IMR-90 (cell line): ENCODE results near the gene MINDY1. TPM values are rescaled to one million over a fixed set of nuclear protein-coding genes. Genes with fewer than 3 reads are reported as not detected.
A peak's percentile ranks its signal among the peaks of the same experiment; 100 is the strongest.

ENCODE experiments used
- ATAC-seq: fragments of 200-7000 bp; cut with Tn5 transposase; 2 replicates; pipeline ENCODE4 v1.9.1; 2020; ENCODE audit warnings: low read depth, mild to moderate bottlenecking, moderate library complexity
- BruUV-seq: library from RNA; stranded (reverse); fragments of 400-500 nt; replicated peaks from 2 replicates; lab custom pipeline; 2021; lab: Mats Ljungman, UMichigan
- CTCF ChIA-PET: fragments of 300-600 bp; formaldehyde crosslinking; extraction: SDS; loops from one replicate; lab custom pipeline; 2021; ENCODE audit warnings: antibody characterized with exemption; lab: Yijun Ruan, JAX
- POLR2A ChIA-PET: fragments of 300-600 bp; sonication (Branson Sonifier 250); formaldehyde crosslinking; loops from one replicate; lab custom pipeline; 2022; ENCODE audit warnings: antibody characterized with exemption; ENCODE audit not compliant: unreplicated experiment; lab: Charles Lee
- DNase-seq: peaks from one replicate; pipeline ENCODE4 v3.0.0; 2013
- H2AFZ ChIP-seq: replicated peaks from 2 replicates; pipeline ENCODE3; 2013; ENCODE audit warnings: low read length, mild to moderate bottlenecking; ENCODE audit not compliant: poor library complexity
- H2AK5ac ChIP-seq: 2 replicates; pipeline ENCODE4 v1.6.1; 2013; ENCODE audit warnings: low read depth, low read length, inconsistent platforms
- H2AK9ac ChIP-seq: replicated peaks from 2 replicates; pipeline ENCODE3; 2013; ENCODE audit warnings: mild to moderate bottlenecking, low read depth, low read length, moderate library complexity; ENCODE audit not compliant: poor library complexity
- H2BK120ac ChIP-seq: 2 replicates; pipeline ENCODE4 v1.6.1; 2013; ENCODE audit warnings: low read depth, low read length, inconsistent platforms
- H2BK15ac ChIP-seq: 3 replicates; pipeline ENCODE4 v1.6.1; 2013; ENCODE audit warnings: low read depth, low read length, inconsistent platforms
- H2BK20ac ChIP-seq: 2 replicates; pipeline ENCODE4 v1.6.1; 2013; ENCODE audit warnings: low read depth, mild to moderate bottlenecking, inconsistent platforms, low read length, moderate library complexity
- H2BK5ac ChIP-seq: 2 replicates; pipeline ENCODE4 v1.6.1; 2013; ENCODE audit warnings: mild to moderate bottlenecking, low read depth, low read length, inconsistent platforms; ENCODE audit not compliant: poor library complexity, severe bottlenecking
- H3K14ac ChIP-seq: replicated peaks from 2 replicates; pipeline ENCODE4 v1.6.1; 2013; ENCODE audit warnings: low read depth, low read length, inconsistent platforms
- H3K18ac ChIP-seq: 2 replicates; pipeline ENCODE4 v1.6.1; 2013; ENCODE audit warnings: low read depth, low read length, control low read depth
- H3K23ac ChIP-seq: 2 replicates; pipeline ENCODE4 v1.6.1; 2013; ENCODE audit warnings: low read depth, low read length, inconsistent platforms
- H3K27ac ChIP-seq: 2 replicates; pipeline ENCODE4 v1.5.1; 2013; ENCODE audit warnings: mild to moderate bottlenecking, control low read depth, low read length; ENCODE audit not compliant: insufficient read depth
- H3K27me3 ChIP-seq: 2 replicates; pipeline ENCODE4 v1.6.1; 2013; ENCODE audit warnings: low read length; ENCODE audit not compliant: control insufficient read depth, insufficient read depth
- H3K36me3 ChIP-seq: 2 replicates; pipeline ENCODE4 v1.6.1; 2013; ENCODE audit warnings: low read length, mixed read lengths; ENCODE audit not compliant: control insufficient read depth, insufficient read depth
- H3K4ac ChIP-seq: 2 replicates; pipeline ENCODE4 v1.6.1; 2013; ENCODE audit warnings: low read depth, low read length, inconsistent platforms
- H3K4me1 ChIP-seq: 2 replicates; pipeline ENCODE4 v1.6.1; 2013; ENCODE audit warnings: low read length, mixed read lengths; ENCODE audit not compliant: control insufficient read depth, insufficient read depth
- H3K4me2 ChIP-seq: 2 replicates; pipeline ENCODE4 v1.6.1; 2013; ENCODE audit warnings: low read depth, mild to moderate bottlenecking, control low read depth, low read length, moderate library complexity
- H3K4me3 ChIP-seq: 2 replicates; pipeline ENCODE4 v1.5.1; 2013; ENCODE audit warnings: low read depth, mild to moderate bottlenecking, control low read depth, low read length, moderate library complexity; ENCODE audit not compliant: insufficient read depth
- H3K56ac ChIP-seq: 2 replicates; pipeline ENCODE4 v1.6.1; 2013; ENCODE audit warnings: low read length, inconsistent platforms; ENCODE audit not compliant: insufficient read depth; ENCODE audit errors: extremely low read depth
- H3K79me1 ChIP-seq, 2 experiments: 2 replicates each; pipeline ENCODE4 v1.6.1; 2013; ENCODE audit warnings: low read length in 2 of 2, inconsistent platforms in 1 of 2, low read depth in 1 of 2
- H3K9ac ChIP-seq: 2 replicates; pipeline ENCODE4 v1.6.1; 2013; ENCODE audit warnings: low read depth, low read length, control low read depth
- H3K9me1 ChIP-seq: 2 replicates; pipeline ENCODE4 v1.6.1; 2013; ENCODE audit warnings: low read length, inconsistent platforms; ENCODE audit not compliant: insufficient read depth
- H3K9me3 ChIP-seq: 2 replicates; pipeline ENCODE4 v1.6.1; 2013; ENCODE audit warnings: low read length; ENCODE audit not compliant: control insufficient read depth, insufficient read depth
- H4K20me1 ChIP-seq: 2 replicates; pipeline ENCODE4 v1.6.1; 2013; ENCODE audit warnings: low read length, inconsistent platforms; ENCODE audit not compliant: insufficient read depth
- H4K5ac ChIP-seq: 2 replicates; pipeline ENCODE4 v1.6.1; 2013; ENCODE audit warnings: mild to moderate bottlenecking, low read depth, low read length, control low read depth
- H4K8ac ChIP-seq, 2 experiments: 2 replicates each; pipeline ENCODE4 v1.6.1; 2013; ENCODE audit warnings: low read depth in 2 of 2, low read length in 2 of 2, control low read depth in 1 of 2, inconsistent platforms in 1 of 2
- H4K91ac ChIP-seq: 2 replicates; pipeline ENCODE4 v1.6.1; 2013; ENCODE audit warnings: low read depth, low read length, inconsistent platforms; ENCODE audit not compliant: insufficient read depth
- BHLHE40 ChIP-seq: fragments of 150-350 bp; IDR thresholded peaks from 2 replicates; pipeline ENCODE4 v1.6.1; 2016; ENCODE audit warnings: mild to moderate bottlenecking, low read depth, low read length
- CEBPB ChIP-seq: IDR thresholded peaks from 2 replicates; pipeline ENCODE4 v1.6.1; 2012; ENCODE audit warnings: low read depth, low read length, improper control_type of control experiment
- CHD1 ChIP-seq: IDR thresholded peaks from 2 replicates; pipeline ENCODE4 v1.6.1; 2012; ENCODE audit warnings: low read depth, low read length, improper control_type of control experiment
- CTCF ChIP-seq: conservative IDR thresholded peaks from 2 replicates; pipeline ENCODE4 v1.5.1; 2012; ENCODE audit warnings: mild to moderate bottlenecking, low read depth, low read length, improper control_type of control experiment
- FOS ChIP-seq: fragments of 150-350 bp; IDR thresholded peaks from 2 replicates; pipeline ENCODE4 v1.6.1; 2016; ENCODE audit warnings: low read depth, low read length
- MAFK ChIP-seq: IDR thresholded peaks from 2 replicates; pipeline ENCODE4 v1.6.1; 2012; ENCODE audit warnings: low read depth, low read length, improper control_type of control experiment
- MAZ ChIP-seq: IDR thresholded peaks from 2 replicates; pipeline ENCODE4 v1.6.1; 2012; ENCODE audit warnings: low read depth, mild to moderate bottlenecking, low read length, improper control_type of control experiment, moderate library complexity, borderline replicate concordance
- MXI1 ChIP-seq: IDR thresholded peaks from 2 replicates; pipeline ENCODE4 v1.6.1; 2012; ENCODE audit warnings: low read depth, mild to moderate bottlenecking, low read length, moderate library complexity, borderline replicate concordance
- NFE2L2 ChIP-seq: fragments of 150-350 bp; IDR thresholded peaks from 2 replicates; pipeline ENCODE4 v1.6.1; 2016; ENCODE audit warnings: low read depth, mild to moderate bottlenecking, low read length
- RCOR1 ChIP-seq: IDR thresholded peaks from 2 replicates; pipeline ENCODE4 v1.6.1; 2012; ENCODE audit warnings: mild to moderate bottlenecking, low read length, improper control_type of control experiment; ENCODE audit not compliant: insufficient replicate concordance
- RFX5 ChIP-seq: IDR thresholded peaks from 2 replicates; pipeline ENCODE4 v1.8.0; 2012; ENCODE audit warnings: low read depth, mild to moderate bottlenecking, low read length, moderate library complexity
- SMC3 ChIP-seq: fragments of 150-350 bp; IDR thresholded peaks from 2 replicates; pipeline ENCODE4 v1.6.1; 2016; ENCODE audit warnings: low read depth, mild to moderate bottlenecking, antibody characterized with exemption, low read length, moderate library complexity
- WGBS, 2 experiments: methylation state at CpG; one replicate each; pipeline versions ENCODE4 v1.1.5 to v1.1.7; 2013; ENCODE audit warnings: missing lambda C conversion rate in 2 of 2; ENCODE audit not compliant: insufficient read length in 1 of 2; ENCODE audit errors: extremely low coverage in 2 of 2; 5-methylcytosine and 5-hydroxymethylcytosine counted together
- dilution Hi-C: fragments of 300-500 bp; cut with HindIII; formaldehyde crosslinking; loops from one replicate; pipeline ENCODE4 v1.14.3; 2018; ENCODE audit warnings: low sequenced_read_pairs; ENCODE audit not compliant: unreplicated experiment
- in situ Hi-C: fragments of 300-500 bp; cut with MboI; formaldehyde crosslinking; loops from 3 replicates; pipeline ENCODE4 v1.14.3; 2019; ENCODE audit warnings: low sequenced_read_pairs, inconsistent platforms, mixed read lengths
- intact Hi-C: fragments of 100-400 bp; cut with micrococcal nuclease; formaldehyde crosslinking; loops from 2 replicates; pipeline ENCODE4 v1.10.0; 2022
- polyA plus RNA-seq, 3 experiments: library from polyadenylated mRNA; depleted of rRNA; stranded (reverse); fragments of >200 nt; gene quantifications; 2 replicates each; pipeline ENCODE4 v1.2.3, GENCODE V29; 2012; ENCODE audit warnings: low replicate concordance in 1 of 3
- total RNA-seq: library from RNA; depleted of rRNA; stranded (reverse); fragments of >200 nt; gene quantifications from 2 replicates; pipeline ENCODE4 v1.2.3, GENCODE V29; 2012
- TF ChIP-seq, protein P1 (sequence below): fragments of 150-350 bp; IDR thresholded peaks from 2 replicates; pipeline ENCODE4 v1.6.1; 2016; ENCODE audit warnings: low read depth, mild to moderate bottlenecking, low read length, moderate library complexity, borderline replicate concordance
- TF ChIP-seq, protein P2 (sequence below): fragments of 150-350 bp; IDR thresholded peaks from 2 replicates; pipeline ENCODE4 v1.6.1; 2017; ENCODE audit warnings: mild to moderate bottlenecking, antibody characterized with exemption, low read length, low read depth

Gene MINDY1
- total and polyA plus RNA-seq, 2 of the 4 experiments (the other 2 are of a cell fraction) = 6.6 to 7.3 TPM

DNA sequence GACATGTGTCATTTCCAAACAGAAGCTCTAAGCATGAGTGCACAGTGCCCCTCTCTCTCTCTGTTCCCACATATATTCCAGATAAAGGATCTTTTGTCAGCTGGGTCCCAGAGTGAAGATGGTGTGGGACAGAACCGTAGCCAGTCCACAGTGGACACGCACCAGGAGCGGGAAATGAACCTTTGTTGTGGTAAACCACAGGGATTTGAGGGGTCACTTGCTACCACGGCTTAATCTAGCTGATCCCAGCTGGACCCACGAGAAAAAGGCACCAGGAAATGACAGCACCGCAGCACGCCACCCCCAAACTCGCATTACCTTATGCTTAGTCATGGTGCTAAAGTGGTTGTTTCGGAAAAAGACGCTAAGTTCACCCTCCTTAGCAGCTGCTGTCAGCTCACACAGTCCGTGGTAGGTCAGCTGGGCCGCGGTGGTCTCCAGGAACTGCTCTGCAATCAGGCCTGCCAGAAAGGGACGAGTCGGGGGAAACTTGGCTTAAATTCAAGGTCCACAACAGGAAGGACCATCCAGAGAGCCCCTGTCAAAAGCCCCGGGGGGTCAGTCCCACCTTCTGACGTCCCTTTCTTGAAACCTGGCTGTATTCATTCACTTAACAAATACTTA, 7.5 kb downstream of the MINDY1 start:
- peak overlapping the region; percentile 71; the same call in 1 of the 2 replicates for H3K14ac ChIP-seq
- H3K18ac ChIP-seq = peak overlapping the region; percentile 41; the same call in 1 of the 2 replicates
- H2BK5ac ChIP-seq = peak overlapping the region; percentile 51
- peak overlapping the region; percentile 79; the same call in 1 of the 2 replicates for H2BK20ac ChIP-seq
- DNase-seq = peak; percentile 87
- no peak overlapping the region for H3K56ac ChIP-seq
- ChIA-PET POLR2A (no interaction called here), CTCF (no interaction called here)
- H3K9ac ChIP-seq = no peak overlapping the region
- no peak overlapping the region for H3K4me3 ChIP-seq
- peak overlapping the region; percentile 49 for H4K91ac ChIP-seq
- H2BK15ac ChIP-seq = peak overlapping the region; percentile 64; the same call in 1 of the 3 replicates
- H4K20me1 ChIP-seq = no peaks in the 10 kb centered on the region
- no peaks in the 10 kb centered on the region for H3K27me3 ChIP-seq
- TF ChIP-seq MAFK (0 out of 2 replicates have a peak, but pooled peaks have one; percentile 19), FOS (0 out of 2 replicates have a peak, but pooled peaks have one; percentile 22), RCOR1 (peak; percentile 28), BHLHE40 (peak; percentile 51), CTCF (no peak), RFX5 (no peak), SMC3 (no peak), CEBPB (no peak), CHD1 (no peak), MAZ (no peak), NFE2L2 (peak; percentile 91), MXI1 (no peak)
- TF ChIP-seq, protein P1, sequence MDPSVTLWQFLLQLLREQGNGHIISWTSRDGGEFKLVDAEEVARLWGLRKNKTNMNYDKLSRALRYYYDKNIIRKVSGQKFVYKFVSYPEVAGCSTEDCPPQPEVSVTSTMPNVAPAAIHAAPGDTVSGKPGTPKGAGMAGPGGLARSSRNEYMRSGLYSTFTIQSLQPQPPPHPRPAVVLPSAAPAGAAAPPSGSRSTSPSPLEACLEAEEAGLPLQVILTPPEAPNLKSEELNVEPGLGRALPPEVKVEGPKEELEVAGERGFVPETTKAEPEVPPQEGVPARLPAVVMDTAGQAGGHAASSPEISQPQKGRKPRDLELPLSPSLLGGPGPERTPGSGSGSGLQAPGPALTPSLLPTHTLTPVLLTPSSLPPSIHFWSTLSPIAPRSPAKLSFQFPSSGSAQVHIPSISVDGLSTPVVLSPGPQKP = no peak
- TF ChIP-seq, protein P2, sequence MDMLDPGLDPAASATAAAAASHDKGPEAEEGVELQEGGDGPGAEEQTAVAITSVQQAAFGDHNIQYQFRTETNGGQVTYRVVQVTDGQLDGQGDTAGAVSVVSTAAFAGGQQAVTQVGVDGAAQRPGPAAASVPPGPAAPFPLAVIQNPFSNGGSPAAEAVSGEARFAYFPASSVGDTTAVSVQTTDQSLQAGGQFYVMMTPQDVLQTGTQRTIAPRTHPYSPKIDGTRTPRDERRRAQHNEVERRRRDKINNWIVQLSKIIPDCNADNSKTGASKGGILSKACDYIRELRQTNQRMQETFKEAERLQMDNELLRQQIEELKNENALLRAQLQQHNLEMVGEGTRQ = no peak; the same call in 1 of the 2 replicates
- no peaks in the 10 kb centered on the region for H3K9me3 ChIP-seq
- dilution Hi-C loops = no loop called here
- BruUV-seq = no TSS peak
- peak overlapping the region; percentile 65 for H2BK120ac ChIP-seq
- H2AK5ac ChIP-seq = peak overlapping the region; percentile 59; the same call in 1 of the 2 replicates
- H4K5ac ChIP-seq = peak overlapping the region; percentile 17; the same call in 1 of the 2 replicates
- ATAC-seq = peak; percentile 48
- intact Hi-C loops = no loop called here
- no peak overlapping the region for H2AK9ac ChIP-seq
- no peak overlapping the region for H3K4me2 ChIP-seq
- peaks cover 6% of the 10 kb centered on the region for H3K4me1 ChIP-seq
- in situ Hi-C loops = no loop called here
- peak overlapping the region; percentile 5 to 69; a peak in 2 of 4 replicates for H4K8ac ChIP-seq
- whole genome bisulfite sequencing, 2 experiments = 59% methylated on average over 7 of the region's 17 CpGs; no CpG with 5 or more reads in 1 of the 2 experiments
- H3K27ac ChIP-seq = no peak overlapping the region
- H3K9me1 ChIP-seq = peaks cover 8% of the 10 kb centered on the region; the same call in 1 of the 2 replicates
- peak overlapping the region; percentile 74 for H2AFZ ChIP-seq
- H3K4ac ChIP-seq = peak overlapping the region; percentile 72
- peaks cover 34% of the 10 kb centered on the region for H3K36me3 ChIP-seq
- no peaks in the 10 kb centered on the region; a peak in 1 of 4 replicates for H3K79me1 ChIP-seq
- H3K23ac ChIP-seq = peak overlapping the region; percentile 68; the same call in 1 of the 2 replicates
